Esophagus (tissue), 2 donors: ENCODE data around the gene HMOX1. TPM values are rescaled to one million over a fixed set of nuclear protein-coding genes. Genes with fewer than 3 reads are reported as not detected.

Source experiments
- H3K27ac ChIP-seq, 2 donors: one replicate each; pipeline ENCODE4 v1.5.1; 2013; ENCODE audit warnings: low read depth in 2 of 2, mild to moderate bottlenecking in 2 of 2, inconsistent platforms in 1 of 2, low read length in 1 of 2, moderate library complexity in 1 of 2
- H3K27me3 ChIP-seq, 2 donors: one replicate each; pipeline ENCODE4 v1.6.1; 2013; ENCODE audit warnings: low read length in 2 of 2, control low read depth in 1 of 2, mild to moderate bottlenecking in 1 of 2; ENCODE audit not compliant: insufficient read depth in 2 of 2, control insufficient read depth in 1 of 2
- H3K36me3 ChIP-seq, 2 donors: one replicate each; pipeline ENCODE4 v1.6.1; 2013; ENCODE audit warnings: low read length in 1 of 2; ENCODE audit not compliant: control insufficient read depth in 2 of 2, insufficient read depth in 2 of 2
- H3K4me1 ChIP-seq, 2 donors: one replicate each; pipeline ENCODE4 v1.6.1; 2013; ENCODE audit warnings: low read length in 1 of 2; ENCODE audit not compliant: control insufficient read depth in 2 of 2, insufficient read depth in 2 of 2
- H3K4me3 ChIP-seq, 2 donors: one replicate each; pipeline ENCODE4 v1.5.1; 2013; ENCODE audit warnings: low read length in 2 of 2, mild to moderate bottlenecking in 2 of 2, low read depth in 1 of 2, moderate library complexity in 1 of 2
- H3K9me3 ChIP-seq, 2 donors: one replicate each; pipeline ENCODE4 v1.6.1; 2013; ENCODE audit warnings: mild to moderate bottlenecking in 2 of 2, low read depth in 1 of 2, low read length in 1 of 2, moderate library complexity in 1 of 2; ENCODE audit not compliant: control insufficient read depth in 2 of 2, insufficient read depth in 1 of 2
- WGBS, 2 donors: extraction: QIAGEN DNeasy Blood & Tissue Kit; methylation state at CpG; one replicate each; pipeline ENCODE4 v1.1.7; 2013; 5-methylcytosine and 5-hydroxymethylcytosine counted together
- polyA plus RNA-seq, 2 donors: library from polyadenylated mRNA; stranded (reverse); fragments of 200-250 nt; gene quantifications; one replicate each; pipeline ENCODE4 v1.2.3, GENCODE V29; 2013
- donor health status: healthy with polysubstance abuse.
- donor health status: Bipolar disorder and iron deficiency.

Gene HMOX1
- polyA plus RNA-seq, 2 donors = 46.6 to 74.0 TPM

- no peak overlapping the region for H3K27ac ChIP-seq
- 89 to 90% methylated on average over 7 of the region's 7 CpGs for WGBS, 2 donors
- no peaks in the 10 kb centered on the region for H3K4me1 ChIP-seq
- no peaks in the 10 kb centered on the region for H3K27me3 ChIP-seq
- H3K9me3 ChIP-seq = no peaks in the 10 kb centered on the region
- no peak overlapping the region for H3K4me3 ChIP-seq
- peaks cover 22 to 37% of the 10 kb centered on the region in 2 donors for H3K36me3 ChIP-seq
Observed at GRCh38 chr22:35424761-35425160, 43.9 kb downstream of the HMOX1 start.

- no peak overlapping the region for H3K4me3 ChIP-seq
- no peaks in the 10 kb centered on the region for H3K4me1 ChIP-seq
- H3K36me3 ChIP-seq = peaks cover 22 to 32% of the 10 kb centered on the region in 2 donors
- 86 to 88% methylated on average over 7 of the region's 7 CpGs for WGBS, 2 donors
- no peak overlapping the region for H3K27ac ChIP-seq
- H3K27me3 ChIP-seq = no peaks in the 10 kb centered on the region
- no peaks in the 10 kb centered on the region for H3K9me3 ChIP-seq
Observed at GRCh38 chr22:35425546-35425945, 44.6 kb downstream of the HMOX1 start.

DNA sequence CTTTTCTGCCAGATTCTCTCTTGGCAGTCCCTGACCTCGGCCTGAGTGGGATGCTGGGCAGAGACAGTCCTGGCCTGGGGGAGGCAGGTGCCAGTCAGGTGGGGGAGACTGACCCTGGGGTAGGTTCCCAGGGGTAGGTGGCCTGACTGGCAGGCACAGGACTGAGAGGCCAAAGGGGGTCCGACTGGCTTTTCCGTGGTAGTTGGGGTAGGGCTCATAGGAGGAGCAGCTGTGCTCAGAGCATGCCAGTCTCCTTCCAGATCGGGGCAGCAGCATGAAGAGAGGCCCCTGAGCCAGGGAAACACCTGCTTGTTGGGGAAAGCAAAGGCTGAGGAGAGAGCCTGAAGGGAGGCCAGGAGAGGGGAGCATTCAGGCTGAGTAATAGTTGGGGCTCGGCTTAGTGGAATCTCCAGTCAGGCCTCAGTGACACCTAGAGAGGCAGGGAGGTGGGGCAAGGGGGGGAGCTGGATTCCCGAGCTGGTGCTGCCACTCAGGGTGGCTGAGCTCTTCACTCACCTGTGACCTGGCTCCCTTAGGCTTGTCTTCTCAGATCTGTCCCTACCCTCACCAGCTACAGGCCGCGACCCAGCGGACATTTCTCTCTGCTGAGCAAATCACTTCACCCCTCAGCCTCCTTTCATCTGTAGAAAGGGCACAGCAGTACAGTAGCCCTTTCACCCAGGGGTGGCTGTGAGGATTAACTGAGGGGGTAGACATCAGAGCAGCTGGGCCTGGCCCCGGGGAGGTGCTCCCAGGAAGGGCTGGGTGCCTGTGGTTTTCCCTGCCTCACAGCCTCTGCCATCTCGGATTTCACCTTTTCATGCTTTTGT is 45.3 kb downstream of the HMOX1 start:
- peaks cover 22 to 31% of the 10 kb centered on the region in 2 donors for H3K36me3 ChIP-seq
- WGBS, 2 donors = 77 to 80% methylated on average over 10 to 11 of the region's 11 CpGs

GRCh38 chr22:35426801-35427140 is 45.9 kb downstream of the HMOX1 start:
- no peaks in the 10 kb centered on the region for H3K27me3 ChIP-seq
- no peaks in the 10 kb centered on the region for H3K9me3 ChIP-seq
- no peak overlapping the region for H3K27ac ChIP-seq
- H3K4me1 ChIP-seq = peaks cover 0 to 2% of the 10 kb centered on the region in 2 donors
- 81 to 83% methylated on average over 5 of the region's 5 CpGs for WGBS, 2 donors
- H3K36me3 ChIP-seq = peaks cover 19 to 25% of the 10 kb centered on the region in 2 donors
- H3K4me3 ChIP-seq = no peak overlapping the region

More for the DNA sequence above, 45.3 kb downstream of the HMOX1 start:
- Histone ChIP-seq H3K9me3 (no peaks in the 10 kb centered on the region), H3K27ac (no peak overlapping the region), H3K4me3 (no peak overlapping the region), H3K4me1 (no peaks in the 10 kb centered on the region), H3K27me3 (no peaks in the 10 kb centered on the region)

- no peaks in the 10 kb centered on the region for H3K27me3 ChIP-seq
- peaks cover 0 to 2% of the 10 kb centered on the region in 2 donors for H3K4me1 ChIP-seq
- H3K9me3 ChIP-seq = peaks cover 0 to 9% of the 10 kb centered on the region in 2 donors
- 10 to 22% methylated on average over 14 of the region's 14 CpGs for WGBS, 2 donors
- H3K27ac ChIP-seq = peak overlapping the region in 1 of 2 donors; percentile 61
- no peak overlapping the region for H3K4me3 ChIP-seq
- no peaks in the 10 kb centered on the region for H3K36me3 ChIP-seq
Observed at GRCh38 chr22:35430897-35431322, 50.0 kb downstream of the HMOX1 start.

DNA sequence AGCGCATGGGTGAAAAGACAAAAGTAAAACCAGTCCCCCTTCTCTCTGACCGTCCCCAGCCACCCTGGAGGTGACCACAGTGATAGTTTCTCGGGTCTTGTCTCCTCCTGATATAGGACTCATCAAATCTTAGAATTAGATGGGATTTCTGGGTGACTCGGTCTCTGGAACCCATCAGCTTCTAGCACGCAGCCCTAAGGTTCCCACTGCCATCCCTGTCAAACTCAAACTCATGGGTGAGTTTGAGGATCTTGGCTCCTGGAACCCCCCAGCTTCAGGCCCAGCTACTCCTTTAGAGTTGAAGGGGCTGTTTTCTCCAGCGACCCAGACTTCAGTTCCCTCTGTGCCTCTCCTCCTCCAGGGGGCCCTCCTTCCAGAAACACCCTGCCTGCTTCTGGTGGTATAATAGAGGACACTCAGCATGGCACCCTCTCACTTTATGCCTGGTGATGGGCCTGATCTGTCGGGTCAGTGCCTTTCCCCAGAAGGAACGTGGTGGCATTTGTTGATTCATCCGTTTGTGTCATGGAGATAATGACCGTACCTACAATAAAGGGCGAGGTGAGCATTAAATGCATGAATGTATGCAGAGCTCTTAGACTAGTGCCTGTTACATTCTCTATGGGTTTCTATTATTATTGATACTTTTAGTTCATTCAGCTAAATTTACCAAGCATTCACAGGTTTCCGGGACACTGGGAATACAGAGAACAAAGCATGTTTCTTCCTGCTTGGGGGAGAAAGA is 50.8 kb downstream of the HMOX1 start:
- H3K27ac ChIP-seq = no peak overlapping the region
- no peaks in the 10 kb centered on the region for H3K36me3 ChIP-seq
- 85% methylated on average over 12 of the region's 12 CpGs for WGBS, 2 donors
- peaks cover 0 to 2% of the 10 kb centered on the region in 2 donors for H3K4me1 ChIP-seq
- H3K27me3 ChIP-seq = no peaks in the 10 kb centered on the region
- H3K9me3 ChIP-seq = peaks cover 0 to 9% of the 10 kb centered on the region in 2 donors
- H3K4me3 ChIP-seq = no peak overlapping the region

DNA sequence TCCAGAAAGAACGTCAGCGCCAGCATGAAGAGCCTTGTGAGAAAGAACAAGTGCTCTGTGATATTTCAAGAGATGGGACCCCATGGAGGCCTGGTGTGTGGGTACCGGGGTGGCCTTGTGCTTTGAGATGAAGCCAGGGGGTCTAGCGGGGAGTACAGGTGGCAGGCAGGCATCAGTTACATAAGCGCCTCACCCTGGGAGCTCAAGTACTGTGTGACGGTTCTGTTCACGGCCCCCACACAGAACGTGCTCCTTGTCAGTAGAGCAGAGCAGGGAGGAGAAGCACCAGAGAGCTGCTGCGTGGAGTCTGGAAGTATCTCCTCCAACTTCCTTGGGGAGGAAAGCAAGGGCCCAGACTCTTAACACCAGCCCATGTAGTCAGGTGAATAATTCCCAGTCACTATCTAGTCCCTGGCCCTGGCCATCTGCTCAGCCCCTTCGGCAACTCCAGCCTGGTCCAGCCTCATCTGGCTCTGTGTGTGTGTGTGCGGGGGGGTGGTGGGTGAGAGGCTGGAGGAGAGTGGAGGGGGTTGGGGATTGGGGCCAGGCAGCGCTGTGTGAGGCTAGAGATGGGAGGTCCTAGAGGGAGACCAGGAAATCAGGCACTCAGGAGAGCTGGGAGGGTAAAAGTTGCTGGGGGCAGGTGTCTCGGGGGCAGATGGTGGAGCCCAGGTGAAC is 51.5 kb downstream of the HMOX1 start:
- Histone ChIP-seq H3K4me1 (peaks cover 0 to 2% of the 10 kb centered on the region in 2 donors), H3K4me3 (no peak overlapping the region), H3K27me3 (no peaks in the 10 kb centered on the region), H3K9me3 (peaks cover 0 to 9% of the 10 kb centered on the region in 2 donors), H3K27ac (no peak overlapping the region), H3K36me3 (no peaks in the 10 kb centered on the region)
- 95% methylated on average over 13 of the region's 13 CpGs for WGBS, 2 donors

DNA sequence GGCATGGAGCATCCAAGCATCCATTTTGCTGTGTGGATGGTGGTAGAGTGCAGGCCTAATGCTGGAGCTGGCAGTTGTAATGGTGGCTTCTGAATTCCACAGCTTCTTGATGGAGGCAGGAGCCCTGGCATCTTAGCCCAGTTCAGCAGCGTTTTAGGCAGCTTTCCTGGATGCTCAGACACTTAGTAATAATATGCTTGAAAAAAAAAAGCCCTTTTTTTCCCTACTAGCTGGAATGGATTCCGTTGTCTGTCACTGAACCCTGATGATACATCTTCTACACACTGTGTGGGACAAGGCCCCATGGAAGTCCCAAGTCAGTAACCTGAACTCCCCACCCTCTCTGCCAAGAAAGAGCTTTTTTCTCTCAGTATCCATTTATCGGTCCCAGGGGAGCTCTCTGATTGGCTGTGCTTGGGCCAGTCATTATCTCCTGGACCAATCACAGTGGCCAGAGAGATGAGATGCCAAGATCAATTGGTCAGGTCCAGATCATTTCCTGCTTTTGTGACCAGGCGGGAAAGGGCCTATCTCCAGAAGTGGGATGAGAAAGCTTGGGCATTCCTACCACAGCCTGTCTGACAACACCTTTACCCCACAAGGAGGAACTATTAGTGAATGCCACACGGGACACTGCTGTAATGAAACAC is 53.3 kb downstream of the HMOX1 start:
- WGBS, 2 donors = 96 to 97% methylated on average over 5 of the region's 5 CpGs
- Histone ChIP-seq H3K4me1 (peaks cover 0 to 2% of the 10 kb centered on the region in 2 donors), H3K9me3 (peaks cover 0 to 9% of the 10 kb centered on the region in 2 donors), H3K4me3 (no peak overlapping the region), H3K27me3 (no peaks in the 10 kb centered on the region), H3K36me3 (no peaks in the 10 kb centered on the region), H3K27ac (no peak overlapping the region)

DNA sequence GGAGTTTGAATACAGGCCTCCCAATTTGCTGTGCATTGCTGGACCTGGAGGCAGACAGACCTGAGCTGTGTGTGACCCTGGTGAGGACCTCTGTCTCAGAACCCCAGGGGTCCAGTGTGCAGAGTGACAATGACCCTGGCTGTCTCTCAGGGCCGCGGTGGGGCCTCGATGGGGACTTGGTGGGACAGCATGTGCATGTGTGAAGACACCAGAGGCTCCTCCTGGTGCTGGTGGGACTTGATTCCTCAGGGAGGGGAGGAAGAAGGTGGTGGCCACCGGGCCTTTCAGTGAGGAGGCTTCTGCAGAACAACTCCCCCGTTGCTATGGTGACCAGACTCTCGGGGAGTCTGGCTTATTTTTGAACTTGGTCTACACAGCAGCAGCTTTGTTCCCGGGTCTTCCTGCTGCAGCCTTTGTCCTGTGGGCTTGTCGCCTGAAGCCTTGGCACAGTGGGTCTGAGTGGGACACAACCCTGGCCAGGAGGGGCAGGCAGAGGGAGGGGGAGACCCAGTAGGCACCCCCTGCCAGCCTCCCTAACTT is 54.4 kb downstream of the HMOX1 start:
- no peak overlapping the region for H3K27ac ChIP-seq
- 80 to 85% methylated on average over 8 of the region's 8 CpGs for WGBS, 2 donors

More for the DNA sequence above, 54.4 kb downstream of the HMOX1 start:
- Histone ChIP-seq H3K27me3 (no peaks in the 10 kb centered on the region), H3K36me3 (no peaks in the 10 kb centered on the region), H3K9me3 (peaks cover 0 to 9% of the 10 kb centered on the region in 2 donors), H3K4me1 (peaks cover 0 to 2% of the 10 kb centered on the region in 2 donors), H3K4me3 (no peak overlapping the region)
